Activated CD8-positive, alpha-beta memory T cell treated with anti-CD3 and anti-CD28 coated beads for 4 hours (primary cell): ENCODE measurements around the gene PELI3.
"Not testable (repeated sequence)": the region's sequence is repeated elsewhere in the genome, so short reads cannot be mapped to it uniquely, and the experiment has no call there.

ENCODE experiments used
- DNase-seq, 2 donors: peaks; one replicate each; pipeline ENCODE4 v3.0.0-alpha.2; 2020; ENCODE audit warnings: low read depth in 2 of 2

PELI3 gene

GRCh38 chr11:66466225-66467033 lies at the start of gene PELI3:
Gene PELI3 (plus strand): TSS chr11:66466905. CDS start chr11:66468129, 1,224 bp downstream.
- DNase-seq: peak; percentile 86 to 89

GRCh38 chr11:66417000-66417399 lies 49.7 kb upstream of the PELI3 start:
- DNase-seq: no peak

- DNase-seq: peak; percentile 22 to 37
These were observed 48.3 kb upstream of the PELI3 start for GRCh38 chr11:66418168-66418985.

GRCh38 chr11:66418986-66419308 lies 47.8 kb upstream of the PELI3 start:
- DNase-seq: no peak

- no peak for DNase-seq
These were observed 46.9 kb upstream of the PELI3 start for GRCh38 chr11:66419825-66420224.

- no peak for DNase-seq
These were observed 45.8 kb upstream of the PELI3 start, which contains the start of gene NPAS4 for GRCh38 chr11:66420671-66421476. Gene NPAS4 (plus strand): TSS chr11:66421035. CDS start chr11:66421180, 145 bp downstream.

GRCh38 chr11:66421492-66422205 lies 45.1 kb upstream of the PELI3 start:
- DNase-seq: peak; percentile 69 to 78

- DNase-seq: no peak
These were observed 40.4 kb upstream of the PELI3 start for GRCh38 chr11:66426314-66426713.

GRCh38 chr11:66428933-66429332 lies 37.8 kb upstream of the PELI3 start:
- DNase-seq: no peak

GRCh38 chr11:66429983-66430602 lies 36.6 kb upstream of the PELI3 start:
- DNase-seq: peak; percentile 49 to 50

- DNase-seq: not testable (repeated sequence)
These were observed 35.4 kb upstream of the PELI3 start for GRCh38 chr11:66431287-66431686.

- DNase-seq: not testable (repeated sequence)
These were observed 34.8 kb upstream of the PELI3 start for GRCh38 chr11:66431871-66432329.

- no peak for DNase-seq
These were observed 34.1 kb upstream of the PELI3 start for GRCh38 chr11:66432597-66432996.

- no peak for DNase-seq
These were observed 28.7 kb upstream of the PELI3 start for GRCh38 chr11:66437979-66438503.

GRCh38 chr11:66438504-66439466 lies 27.9 kb upstream of the PELI3 start, which contains the start of gene MRPL11:
Gene MRPL11 (minus strand): TSS chr11:66438848. CDS start chr11:66438754, 94 bp downstream.
- peak; percentile 76 to 79 for DNase-seq

GRCh38 chr11:66440101-66440939 lies 26.4 kb upstream of the PELI3 start:
- DNase-seq: not testable (repeated sequence)

GRCh38 chr11:66440940-66441282 lies 25.8 kb upstream of the PELI3 start:
- not testable (repeated sequence) for DNase-seq

GRCh38 chr11:66443602-66444001 lies 23.1 kb upstream of the PELI3 start:
- DNase-seq: no peak
